Measurements from ENCODE around the gene GGTLC1. TPM values are rescaled to one million over a fixed set of nuclear protein-coding genes. Genes with fewer than 3 reads are reported as not detected.

GGTLC1 gene
- total and polyA plus RNA-seq, 2 of the 8 experiments (the other 6 are each of a cell fraction or from before 2014, with no cell fraction given) = not detected

DNA sequence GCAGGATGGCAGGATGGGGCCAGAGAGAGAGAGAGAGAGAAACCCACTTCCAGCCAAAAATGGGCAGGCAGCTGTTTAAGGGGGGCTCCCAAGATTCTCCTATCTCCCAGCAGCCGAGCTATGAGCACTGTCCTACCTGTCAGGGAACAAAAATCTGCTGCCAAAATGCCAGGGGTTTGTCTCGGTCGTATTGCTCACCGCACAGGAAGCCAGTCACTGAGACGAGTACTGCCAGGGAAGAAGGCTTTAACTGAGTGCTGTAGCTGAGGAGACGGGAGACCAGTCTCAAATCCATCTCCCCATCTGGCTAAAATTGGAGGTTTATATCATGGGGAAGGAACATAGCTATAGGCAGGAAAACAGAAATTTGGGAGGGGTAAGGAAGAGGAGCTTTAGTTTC lies 22.3 kb downstream of the GGTLC1 start:
- Histone ChIP-seq H2AK5ac (ENCODE audit: low read depth, low read length) (no peak overlapping the region), H2AFZ (ENCODE audit: low read length) (no peak overlapping the region), H3K4ac (replicated peaks; ENCODE audit: insufficient read length, low read depth, low read length) (no peak overlapping the region), H2BK20ac (ENCODE audit: low read length) (no peak overlapping the region), H3K18ac (ENCODE audit: extremely low read depth, low read length) (no peak overlapping the region), H4K8ac (ENCODE audit: extremely low read depth, insufficient read depth, low read length) (no peak overlapping the region), H3K9me3 (ENCODE audit: insufficient read depth in 2 of 2, low read depth in 1 of 2, low read length in 1 of 2) (peaks cover 13 to 25% of the 10 kb centered on the region in 2 experiments; a peak in 3 of 4 replicates), H3K36me3 (ENCODE audit: control insufficient read depth in 2 of 4, insufficient read depth in 4 of 4, low read length in 3 of 4) (no peaks in the 10 kb centered on the region), H3K23me2 (ENCODE audit: low read depth, low read length) (no peaks in the 10 kb centered on the region), H3K4me1 (replicated peaks in 1 of 4; ENCODE audit: control insufficient read depth in 3 of 4, insufficient read depth in 4 of 4, low read length in 3 of 4) (no peaks in the 10 kb centered on the region), H4K5ac (ENCODE audit: insufficient read length, low read depth, low read length) (no peak overlapping the region), H3K4me2 (ENCODE audit: insufficient read depth in 1 of 2, low read depth in 2 of 2, low read length in 2 of 2) (no peak overlapping the region), H3K79me2 (ENCODE audit: control insufficient read depth in 1 of 2, insufficient read depth in 2 of 2, low read length in 2 of 2) (no peaks in the 10 kb centered on the region), H2BK120ac (replicated peaks; ENCODE audit: low read depth, low read length) (no peak overlapping the region), H3K9ac (replicated peaks in 1 of 4; ENCODE audit: extremely low read depth in 1 of 4, low read depth in 3 of 4, low read length in 3 of 4) (no peak overlapping the region), H3K79me1 (ENCODE audit: low read depth, low read length) (no peaks in the 10 kb centered on the region), H3K14ac (ENCODE audit: insufficient read length) (no peak overlapping the region), H3K27me3 (replicated peaks in 1 of 4; ENCODE audit: control insufficient read depth in 3 of 4, extremely low read depth in 1 of 4, insufficient read depth in 3 of 4, low read length in 3 of 4) (no peaks in the 10 kb centered on the region), H2BK15ac (ENCODE audit: low read length) (no peak overlapping the region), H2BK5ac (ENCODE audit: low read depth, low read length) (no peak overlapping the region), H3K27ac (ENCODE audit: low read depth, low read length) (no peak overlapping the region), H2BK12ac (ENCODE audit: low read depth, low read length) (no peak overlapping the region), H4K20me1 (replicated peaks in 1 of 2; ENCODE audit: control insufficient read depth in 1 of 2, insufficient read depth in 2 of 2, low read length in 2 of 2) (no peaks in the 10 kb centered on the region), H4K91ac (replicated peaks; ENCODE audit: insufficient read length, low read length) (no peak overlapping the region), H3K4me3 (ENCODE audit: extremely low read depth in 1 of 4, insufficient read depth in 2 of 4, low read depth in 3 of 4, low read length in 4 of 4) (no peak overlapping the region), H3K56ac (replicated peaks; ENCODE audit: insufficient read length, low read depth, low read length) (no peak overlapping the region), H3K23ac (ENCODE audit: insufficient read length) (no peak overlapping the region)
- FAIRE-seq (no peak), DNase-seq (ENCODE audit: low read depth in 1 of 2, low spot score in 2 of 2) (no peak)
- ChIA-PET POLR2A (ENCODE audit: partially characterized antibody) (no interaction called here), CTCF (ENCODE audit: partially characterized antibody) (interaction anchor here (0.8 kb wide), 1 partner anchor 9 kb away, joined by 3 read pairs; no protein-coding TSS in a partner anchor)
- WGBS, 2 experiments (ENCODE audit: extremely low coverage in 1 of 2, insufficient coverage in 1 of 2, insufficient read length in 1 of 2, insufficient replicate concordance in 2 of 2, low coverage in 1 of 2, low lambda C conversion rate in 2 of 2, missing lambda C conversion rate in 1 of 2) = 86% methylated on average over 6 of the region's 6 CpGs; no CpG with 5 or more reads in 1 of the 2 experiments
- TF ChIP-seq, protein P1, sequence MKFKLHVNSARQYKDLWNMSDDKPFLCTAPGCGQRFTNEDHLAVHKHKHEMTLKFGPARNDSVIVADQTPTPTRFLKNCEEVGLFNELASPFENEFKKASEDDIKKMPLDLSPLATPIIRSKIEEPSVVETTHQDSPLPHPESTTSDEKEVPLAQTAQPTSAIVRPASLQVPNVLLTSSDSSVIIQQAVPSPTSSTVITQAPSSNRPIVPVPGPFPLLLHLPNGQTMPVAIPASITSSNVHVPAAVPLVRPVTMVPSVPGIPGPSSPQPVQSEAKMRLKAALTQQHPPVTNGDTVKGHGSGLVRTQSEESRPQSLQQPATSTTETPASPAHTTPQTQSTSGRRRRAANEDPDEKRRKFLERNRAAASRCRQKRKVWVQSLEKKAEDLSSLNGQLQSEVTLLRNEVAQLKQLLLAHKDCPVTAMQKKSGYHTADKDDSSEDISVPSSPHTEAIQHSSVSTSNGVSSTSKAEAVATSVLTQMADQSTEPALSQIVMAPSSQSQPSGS (IDR thresholded peaks at IDR 0.05; ENCODE audit: low read length) = no peak
- no peak for TF ChIP-seq HDAC6 (IDR thresholded peaks at IDR 0.05; ENCODE audit: low read depth, low read length)
- TF ChIP-seq RNF2 (IDR thresholded peaks at IDR 0.05; ENCODE audit: borderline replicate concordance, low read depth, low read length, missing control alignments, poor library complexity, severe bottlenecking) = no peak
- no peak for TF ChIP-seq PHF8 (conservative IDR thresholded peaks at IDR 0.05; ENCODE audit: low read depth, low read length)
- no peak for TF ChIP-seq JUN (IDR thresholded peaks at IDR 0.05; ENCODE audit: low read depth, low read length)
- no peak for TF ChIP-seq NRF1 (IDR thresholded peaks at IDR 0.05; ENCODE audit: low read depth, low read length)
- no peak for TF ChIP-seq POU5F1 (IDR thresholded peaks at IDR 0.05; ENCODE audit: low read depth, low read length)

Data from H1 (cell line).